Measurements from ENCODE around the gene CSRNP2.

GRCh38 chr12:51076236-51076930 is 7.0 kb downstream of the CSRNP2 start:
- TF ChIP-seq CTCF (IDR thresholded peaks at IDR 0.05): no peak
- TF ChIP-seq POLR2A (IDR thresholded peaks at IDR 0.05): no peak
